ENCODE data around the gene CPNE1. TPM values are rescaled to one million over a fixed set of nuclear protein-coding genes. Genes with fewer than 3 reads are reported as not detected.
"Not testable (repeated sequence)": the region's sequence is repeated elsewhere in the genome, so short reads cannot be mapped to it uniquely, and the experiment has no call there.

Gene CPNE1
- total RNA-seq, 1 donor from 2014 or later: 264 TPM

DNA sequence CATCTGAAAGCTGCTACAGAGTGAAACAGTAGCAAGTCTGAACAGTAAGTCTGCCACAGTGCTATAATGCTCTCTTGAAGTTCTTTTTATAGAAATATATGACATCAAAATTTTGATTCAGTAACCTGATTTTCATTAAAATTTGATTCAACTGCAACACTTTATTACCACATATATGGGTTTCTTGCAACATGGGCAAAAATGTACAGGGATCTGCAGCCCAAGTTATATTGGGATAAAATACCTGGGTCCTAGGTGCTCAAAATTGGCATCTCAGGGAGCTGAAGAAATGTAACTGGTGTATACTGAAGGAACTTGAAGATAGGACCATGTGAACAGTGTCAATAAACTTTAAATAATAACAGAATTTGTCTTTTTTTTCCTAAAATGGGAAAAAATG is 45.3 kb upstream of the CPNE1 start:
- Mint-ChIP-seq H3K27ac (no peak overlapping the region), H3K4me1 (peaks cover 33% of the 10 kb centered on the region), H3K9me3 (no peaks in the 10 kb centered on the region), H3K27me3 (no peaks in the 10 kb centered on the region), H3K36me3 (ENCODE audit: low read depth) (peaks cover 80% of the 10 kb centered on the region), H3K4me3 (no peak overlapping the region)
- CTCF ChIA-PET: interaction anchor here (1.2 kb wide), 1 partner anchor 246 kb away, joined by 3 read pairs; no protein-coding TSS in a partner anchor
- TF ChIP-seq, protein P1, sequence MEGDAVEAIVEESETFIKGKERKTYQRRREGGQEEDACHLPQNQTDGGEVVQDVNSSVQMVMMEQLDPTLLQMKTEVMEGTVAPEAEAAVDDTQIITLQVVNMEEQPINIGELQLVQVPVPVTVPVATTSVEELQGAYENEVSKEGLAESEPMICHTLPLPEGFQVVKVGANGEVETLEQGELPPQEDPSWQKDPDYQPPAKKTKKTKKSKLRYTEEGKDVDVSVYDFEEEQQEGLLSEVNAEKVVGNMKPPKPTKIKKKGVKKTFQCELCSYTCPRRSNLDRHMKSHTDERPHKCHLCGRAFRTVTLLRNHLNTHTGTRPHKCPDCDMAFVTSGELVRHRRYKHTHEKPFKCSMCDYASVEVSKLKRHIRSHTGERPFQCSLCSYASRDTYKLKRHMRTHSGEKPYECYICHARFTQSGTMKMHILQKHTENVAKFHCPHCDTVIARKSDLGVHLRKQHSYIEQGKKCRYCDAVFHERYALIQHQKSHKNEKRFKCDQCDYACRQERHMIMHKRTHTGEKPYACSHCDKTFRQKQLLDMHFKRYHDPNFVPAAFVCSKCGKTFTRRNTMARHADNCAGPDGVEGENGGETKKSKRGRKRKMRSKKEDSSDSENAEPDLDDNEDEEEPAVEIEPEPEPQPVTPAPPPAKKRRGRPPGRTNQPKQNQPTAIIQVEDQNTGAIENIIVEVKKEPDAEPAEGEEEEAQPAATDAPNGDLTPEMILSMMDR (IDR thresholded peaks at IDR 0.05): no peak
- intact Hi-C loops (cut with micrococcal nuclease): no loop called here
- no peak for DNase-seq
- POLR2A ChIA-PET: interaction anchor here (0.8 to 1.2 kb wide), 2 partner anchors 10 to 26 kb away, joined by 4 to 5 read pairs; no protein-coding TSS in a partner anchor
- ATAC-seq (ENCODE audit: low read depth): no peak

DNA sequence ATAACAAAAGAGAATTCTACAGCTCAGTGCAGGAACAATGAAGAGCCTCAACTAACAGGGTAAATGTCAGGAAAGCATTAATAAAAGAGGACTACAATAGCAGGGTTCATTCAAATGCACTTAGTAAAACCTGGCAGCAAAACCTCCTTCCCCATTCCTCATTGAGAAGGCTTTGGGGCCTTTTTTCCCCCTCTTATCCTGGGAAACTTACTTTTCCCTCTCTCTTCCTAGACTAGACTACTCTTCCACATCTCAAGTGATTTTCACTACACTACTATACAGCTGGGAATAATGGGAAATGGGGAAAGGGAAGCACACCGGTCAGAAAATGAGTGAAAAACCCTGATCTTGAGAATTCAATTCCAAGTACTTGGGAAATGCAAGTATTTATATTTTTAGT is 44.6 kb upstream of the CPNE1 start:
- ChIA-PET POLR2A (interaction anchor here (0.8 to 1.2 kb wide), 2 partner anchors 9 to 27 kb away, joined by 4 to 5 read pairs; no protein-coding TSS in a partner anchor), CTCF (interaction anchor here (1.2 kb wide), 1 partner anchor 245 kb away, joined by 3 read pairs; no protein-coding TSS in a partner anchor)
- Mint-ChIP-seq H3K4me3 (no peak overlapping the region), H3K4me1 (peaks cover 31% of the 10 kb centered on the region), H3K9me3 (no peaks in the 10 kb centered on the region), H3K27ac (no peak overlapping the region), H3K27me3 (no peaks in the 10 kb centered on the region), H3K36me3 (ENCODE audit: low read depth) (peaks cover 83% of the 10 kb centered on the region)
- ATAC-seq (ENCODE audit: low read depth) (no peak), DNase-seq (no peak)
- intact Hi-C loops (cut with micrococcal nuclease): loop anchor here (2.0 kb wide), 1 partner anchor 26 kb away; no protein-coding TSS in a partner anchor
- TF ChIP-seq, protein P1 (IDR thresholded peaks at IDR 0.05): no peak

DNA sequence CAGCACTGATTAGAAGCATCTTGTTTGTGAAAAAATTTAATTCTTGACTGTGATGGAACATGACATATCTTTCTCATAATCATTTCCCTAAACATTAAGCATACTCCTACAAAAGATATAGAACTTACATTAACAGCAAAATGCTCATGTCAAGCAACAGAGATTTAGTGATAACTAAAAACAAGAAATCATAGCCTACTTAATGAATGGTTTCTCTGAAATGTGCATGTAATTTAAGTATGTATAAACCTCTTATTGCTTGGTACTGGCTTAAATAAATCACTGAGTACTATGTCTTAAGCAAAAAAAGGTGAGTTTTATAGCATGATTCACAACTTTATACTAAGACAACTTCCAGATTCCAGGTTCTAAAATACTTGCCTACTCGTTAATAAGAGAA is 43.8 kb upstream of the CPNE1 start:
- Mint-ChIP-seq H3K4me1 (peaks cover 26% of the 10 kb centered on the region), H3K27me3 (no peaks in the 10 kb centered on the region), H3K9me3 (no peaks in the 10 kb centered on the region), H3K36me3 (ENCODE audit: low read depth) (peaks cover 84% of the 10 kb centered on the region), H3K27ac (no peak overlapping the region), H3K4me3 (no peak overlapping the region)
- POLR2A ChIA-PET: no interaction called here
- TF ChIP-seq, protein P1 (IDR thresholded peaks at IDR 0.05): no peak
- DNase-seq: no peak
- CTCF ChIA-PET: no interaction called here
- no peak for ATAC-seq (ENCODE audit: low read depth)
- intact Hi-C loops (cut with micrococcal nuclease): loop anchor here (2.0 kb wide), 1 partner anchor 26 kb away; no protein-coding TSS in a partner anchor

DNA sequence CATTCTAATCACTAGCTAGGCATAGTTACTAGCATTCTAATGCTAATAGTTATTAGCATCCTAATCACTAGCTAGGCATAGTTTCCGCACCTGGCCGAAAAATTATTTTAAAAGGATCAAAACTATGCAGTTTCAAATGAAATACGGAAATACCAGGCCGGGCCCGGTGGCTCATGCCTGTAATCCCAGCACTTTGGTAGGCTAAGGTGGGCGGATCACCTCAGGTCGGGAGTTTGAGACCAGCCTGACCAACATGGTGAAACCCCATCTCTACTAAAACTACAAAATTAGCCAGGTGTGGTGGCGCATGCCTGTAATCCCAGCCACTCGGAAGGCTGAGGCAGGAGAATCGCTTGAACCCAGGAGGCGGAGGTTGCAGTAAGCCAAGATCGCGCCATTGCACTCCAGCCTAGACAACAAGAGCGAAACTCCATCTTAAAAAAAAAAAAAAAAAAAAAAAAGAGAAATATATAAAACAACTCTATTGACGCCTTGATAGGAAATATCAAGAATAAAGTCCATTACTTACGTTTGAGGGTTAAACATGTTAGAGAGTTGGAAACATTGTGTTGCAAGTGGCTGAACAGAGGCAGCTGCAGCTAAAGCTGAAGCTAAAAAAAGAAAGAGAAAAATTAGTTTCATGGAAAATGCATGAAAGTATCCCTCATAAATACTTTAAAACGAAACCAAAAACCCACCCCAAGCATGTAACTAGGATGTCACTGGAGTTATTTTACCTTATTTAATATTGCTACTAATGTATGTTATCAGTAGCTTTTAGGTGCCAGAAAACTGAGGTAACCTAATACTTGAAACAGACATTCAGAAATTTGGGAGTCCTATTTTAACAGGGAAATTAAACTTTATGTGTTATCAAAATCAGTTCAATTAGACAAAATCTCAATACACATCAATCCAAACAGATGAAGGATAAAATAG is 42.2 kb upstream of the CPNE1 start:
- peaks cover 87% of the 10 kb centered on the region for H3K36me3 Mint-ChIP-seq (ENCODE audit: low read depth)
- peaks cover 19% of the 10 kb centered on the region for H3K4me1 Mint-ChIP-seq
- CTCF ChIA-PET; H3K4me3 Mint-ChIP-seq; H3K27ac Mint-ChIP-seq; ATAC-seq (ENCODE audit: low read depth); H3K27me3 Mint-ChIP-seq; H3K9me3 Mint-ChIP-seq; DNase-seq: not testable (repeated sequence)
- POLR2A ChIA-PET: interaction anchor here (1.2 kb wide), 1 partner anchor 11 kb away, joined by 5 read pairs; no protein-coding TSS in a partner anchor
- intact Hi-C loops (cut with micrococcal nuclease): loop anchor here (1.0 kb wide), 1 partner anchor 8 kb away; the partner anchor contains the start of genes NFS1 and ROMO1

DNA sequence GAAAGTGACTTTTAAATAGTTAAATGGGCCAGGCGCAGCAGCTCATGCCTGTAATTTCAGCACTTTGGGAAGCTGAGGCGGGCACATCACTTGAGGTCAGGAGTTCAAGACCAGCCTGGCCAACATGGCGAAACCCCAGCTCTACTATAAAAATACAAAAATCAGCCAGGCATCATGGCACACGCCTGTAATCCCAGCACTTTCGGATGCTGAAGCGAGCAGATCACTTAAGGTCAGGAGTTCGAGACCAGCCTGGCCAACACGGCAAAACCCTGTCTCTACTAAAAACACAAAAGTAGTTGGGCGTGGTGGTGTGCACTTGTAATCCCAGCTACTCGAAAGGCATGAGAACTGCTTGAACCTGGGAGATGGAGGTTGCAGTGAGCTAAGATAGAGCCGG is 41.2 kb upstream of the CPNE1 start:
- peaks cover 81% of the 10 kb centered on the region for H3K36me3 Mint-ChIP-seq (ENCODE audit: low read depth)
- H3K9me3 Mint-ChIP-seq; H3K27ac Mint-ChIP-seq; ATAC-seq (ENCODE audit: low read depth); CTCF ChIA-PET; DNase-seq; H3K4me3 Mint-ChIP-seq; H3K27me3 Mint-ChIP-seq; intact Hi-C loops (cut with micrococcal nuclease): not testable (repeated sequence)
- peaks cover 10% of the 10 kb centered on the region for H3K4me1 Mint-ChIP-seq
- POLR2A ChIA-PET: interaction anchor here (0.6 to 1.2 kb wide), 2 partner anchors 87 to 118 kb away, joined by 4 to 7 read pairs; no protein-coding TSS in a partner anchor
